ENCODE data around the gene ARHGAP25.

ARHGAP25 gene, protein sequence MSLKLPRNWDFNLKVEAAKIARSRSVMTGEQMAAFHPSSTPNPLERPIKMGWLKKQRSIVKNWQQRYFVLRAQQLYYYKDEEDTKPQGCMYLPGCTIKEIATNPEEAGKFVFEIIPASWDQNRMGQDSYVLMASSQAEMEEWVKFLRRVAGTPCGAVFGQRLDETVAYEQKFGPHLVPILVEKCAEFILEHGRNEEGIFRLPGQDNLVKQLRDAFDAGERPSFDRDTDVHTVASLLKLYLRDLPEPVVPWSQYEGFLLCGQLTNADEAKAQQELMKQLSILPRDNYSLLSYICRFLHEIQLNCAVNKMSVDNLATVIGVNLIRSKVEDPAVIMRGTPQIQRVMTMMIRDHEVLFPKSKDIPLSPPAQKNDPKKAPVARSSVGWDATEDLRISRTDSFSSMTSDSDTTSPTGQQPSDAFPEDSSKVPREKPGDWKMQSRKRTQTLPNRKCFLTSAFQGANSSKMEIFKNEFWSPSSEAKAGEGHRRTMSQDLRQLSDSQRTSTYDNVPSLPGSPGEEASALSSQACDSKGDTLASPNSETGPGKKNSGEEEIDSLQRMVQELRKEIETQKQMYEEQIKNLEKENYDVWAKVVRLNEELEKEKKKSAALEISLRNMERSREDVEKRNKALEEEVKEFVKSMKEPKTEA

DNA sequence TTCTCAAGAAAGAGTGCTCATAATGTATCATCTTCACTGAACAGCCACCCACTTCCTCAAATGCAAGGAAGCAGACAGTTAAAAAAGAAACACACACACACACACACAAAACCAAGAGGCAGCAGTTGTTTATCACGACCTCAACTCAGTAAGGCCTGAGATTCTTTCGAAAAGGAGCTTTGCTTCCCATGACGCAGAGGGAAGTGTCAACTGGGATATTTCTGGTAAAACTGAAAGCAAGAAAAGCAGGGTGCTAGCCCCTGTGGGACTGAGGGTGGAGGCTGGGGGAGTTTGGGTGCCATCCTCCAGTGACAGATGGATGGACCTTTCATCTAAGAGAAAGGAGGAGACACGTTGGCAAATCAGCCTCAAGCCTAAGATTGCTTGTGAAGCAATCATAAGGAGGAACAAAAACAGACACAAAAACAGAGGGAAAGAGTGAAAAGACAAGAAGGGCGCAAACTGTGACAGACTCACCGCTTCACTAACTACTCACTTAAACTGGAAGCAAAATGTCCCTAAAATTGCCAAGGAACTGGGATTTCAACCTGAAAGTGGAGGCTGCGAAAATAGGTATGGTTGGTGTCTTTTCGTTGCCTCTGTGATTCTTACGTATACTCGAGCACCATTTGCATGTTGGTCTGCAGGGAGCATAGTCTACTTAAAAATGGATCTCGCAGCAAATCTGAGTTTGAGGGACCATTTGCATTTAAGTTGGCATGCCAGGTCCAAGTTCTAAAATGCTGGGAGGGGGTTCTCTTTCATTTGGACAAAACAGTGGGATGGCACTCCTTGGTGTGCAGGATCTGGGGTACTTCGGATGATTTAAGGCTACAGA lies at the start of gene ARHGAP25:
Gene ARHGAP25 (plus strand): TSS at position 124 of the 838 bp plus-strand sequence. CDS start 389 bp downstream, at position 513.
- no peak for DNase-seq (ENCODE audit: low read depth in 2 of 2)

DNA sequence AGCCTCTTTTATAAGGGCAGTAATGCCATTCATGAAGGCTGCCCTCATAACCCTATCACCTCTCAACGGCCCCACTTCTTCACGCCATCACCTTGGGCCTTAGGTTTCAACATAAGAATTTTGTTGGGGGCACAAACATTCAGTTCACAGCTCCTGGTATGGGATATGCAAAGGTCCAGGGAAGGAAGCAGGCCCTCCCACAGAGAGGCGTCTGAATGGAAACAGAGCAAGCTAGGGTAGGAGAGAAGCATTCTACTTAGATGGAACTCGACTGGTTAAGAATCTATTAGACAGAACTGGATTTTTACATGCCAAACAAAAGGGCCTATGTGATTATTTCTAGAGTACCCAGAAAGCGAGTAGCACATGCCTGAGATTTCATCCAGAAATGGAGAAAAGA lies 48.4 kb upstream of the ARHGAP25 start:
- DNase-seq (ENCODE audit: low read depth in 2 of 2), result no peak

DNA sequence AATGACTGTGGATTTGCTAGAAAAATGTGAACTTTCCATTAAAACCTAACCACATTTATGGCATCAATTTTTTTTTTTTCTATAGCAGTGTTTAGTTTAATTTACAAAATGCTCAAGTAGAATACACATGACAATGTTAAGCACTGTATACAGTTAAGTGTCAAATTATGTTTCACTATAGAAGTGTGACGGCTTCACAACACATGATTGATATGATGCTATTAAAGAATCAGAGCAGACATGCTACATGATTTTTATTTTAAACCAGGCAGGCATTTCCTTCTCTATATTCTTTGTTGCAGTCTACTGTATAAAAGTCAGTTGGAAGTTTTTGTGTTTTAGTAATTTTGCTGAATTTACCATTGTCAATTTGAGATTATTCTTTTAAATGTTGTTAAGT lies 47.6 kb upstream of the ARHGAP25 start:
- DNase-seq (ENCODE audit: low read depth in 2 of 2), result no peak

DNA sequence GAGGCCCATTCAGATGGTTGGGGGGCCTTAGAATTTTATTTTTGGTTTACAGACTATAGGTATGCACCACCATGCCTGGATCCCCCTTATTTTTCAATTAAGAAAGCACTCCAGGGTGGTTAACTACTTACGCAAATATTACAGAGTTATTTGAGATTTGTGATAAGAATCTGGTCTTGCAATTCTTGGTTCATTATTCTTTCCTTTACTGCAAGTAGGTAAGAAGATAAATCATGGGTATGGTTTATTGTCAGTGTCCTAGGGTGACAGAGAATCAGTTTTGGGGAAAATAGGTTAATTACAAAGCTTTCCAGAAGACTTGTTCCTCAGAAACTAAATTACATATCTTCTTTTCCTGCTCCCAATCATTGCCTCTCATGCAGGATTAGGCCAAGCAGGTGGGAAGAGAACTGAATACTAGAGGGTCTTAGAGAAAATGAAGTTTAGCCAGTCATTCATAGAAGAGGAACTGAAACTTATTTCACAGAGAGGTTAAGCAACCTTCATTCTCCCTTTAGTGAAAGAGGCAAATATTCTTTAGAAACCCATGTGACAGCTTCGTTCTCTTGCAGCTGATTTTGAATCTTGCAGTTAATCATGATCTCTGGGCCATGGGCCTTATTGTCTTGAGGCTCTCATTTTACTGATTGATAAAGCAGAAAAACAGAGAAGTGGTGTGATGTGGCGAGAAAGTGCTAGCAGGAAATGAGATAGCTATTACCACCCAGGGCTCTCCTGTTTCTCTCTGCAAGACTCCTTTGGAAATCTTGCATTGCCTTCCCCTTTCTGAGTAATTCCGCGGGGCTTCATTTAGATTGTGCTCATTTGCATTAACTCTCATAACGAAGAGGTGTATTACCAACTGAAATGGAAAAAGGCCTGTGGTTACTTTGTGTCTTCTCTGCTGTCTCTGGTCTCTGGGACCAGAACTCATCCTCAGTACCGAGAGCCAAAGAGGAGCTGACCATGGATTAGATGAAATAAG lies 44.8 kb upstream of the ARHGAP25 start:
- no peak for DNase-seq (ENCODE audit: low read depth in 2 of 2)

DNA sequence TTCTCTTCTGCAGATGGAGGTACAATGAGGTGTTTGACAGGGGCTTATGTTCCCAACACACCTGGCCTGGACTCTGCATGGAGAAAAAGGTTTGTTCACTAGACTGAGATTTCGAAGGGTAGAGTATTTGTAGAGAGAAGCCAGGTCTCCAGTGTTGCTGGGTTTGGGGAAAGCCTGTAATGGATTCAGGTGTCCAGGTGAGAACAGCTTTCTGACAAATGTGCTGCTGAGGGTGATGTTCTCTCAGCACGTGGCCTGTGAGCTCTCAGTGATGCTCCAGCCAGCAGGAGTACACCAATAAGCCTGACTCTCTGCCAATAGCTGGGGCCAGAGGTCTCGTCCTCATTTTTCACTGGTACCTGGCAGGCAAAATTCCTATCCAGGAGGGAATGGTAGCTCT lies 43.8 kb upstream of the ARHGAP25 start:
- no peak for DNase-seq (ENCODE audit: low read depth in 2 of 2)

DNA sequence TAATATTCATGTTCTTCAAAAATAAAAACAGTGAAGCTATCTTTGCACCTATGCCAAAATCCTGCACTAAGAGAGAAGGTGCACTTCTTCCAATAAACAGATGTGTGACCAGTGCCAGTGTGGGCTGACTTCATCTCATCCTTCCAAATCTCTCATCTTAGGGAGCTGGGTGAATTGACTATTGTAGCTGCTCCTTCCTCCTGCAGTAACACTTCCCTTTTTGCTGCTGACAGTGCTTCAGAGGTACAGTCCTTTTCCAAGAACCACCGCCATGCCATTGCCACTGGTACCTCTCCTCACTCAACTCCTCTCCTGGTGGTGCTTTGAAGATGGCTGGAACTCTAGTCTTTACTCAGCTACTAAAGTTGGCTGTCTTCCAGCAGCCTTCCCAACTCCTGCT lies 42.1 kb upstream of the ARHGAP25 start:
- no peak for DNase-seq (ENCODE audit: low read depth in 2 of 2)

DNA sequence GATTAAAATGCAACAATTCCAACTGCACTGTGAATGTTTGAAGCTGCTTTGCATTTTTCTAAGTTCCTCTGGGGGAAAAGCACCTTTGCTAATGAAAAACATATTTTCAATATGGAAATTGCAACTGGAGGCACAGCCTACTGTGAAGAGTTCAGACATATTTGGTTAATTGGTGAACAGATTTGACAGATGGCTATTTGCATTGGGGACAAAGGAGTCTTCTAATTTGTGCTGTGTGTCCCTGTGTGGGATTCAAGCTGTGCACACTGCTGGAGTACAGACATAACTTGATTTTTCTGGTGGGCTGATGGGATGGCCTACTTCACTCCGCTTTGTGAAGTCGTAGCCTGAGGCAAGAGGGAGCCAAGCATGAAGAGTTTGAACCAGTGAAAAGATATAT lies 40.7 kb upstream of the ARHGAP25 start:
- no peak for DNase-seq (ENCODE audit: low read depth in 2 of 2)

DNA sequence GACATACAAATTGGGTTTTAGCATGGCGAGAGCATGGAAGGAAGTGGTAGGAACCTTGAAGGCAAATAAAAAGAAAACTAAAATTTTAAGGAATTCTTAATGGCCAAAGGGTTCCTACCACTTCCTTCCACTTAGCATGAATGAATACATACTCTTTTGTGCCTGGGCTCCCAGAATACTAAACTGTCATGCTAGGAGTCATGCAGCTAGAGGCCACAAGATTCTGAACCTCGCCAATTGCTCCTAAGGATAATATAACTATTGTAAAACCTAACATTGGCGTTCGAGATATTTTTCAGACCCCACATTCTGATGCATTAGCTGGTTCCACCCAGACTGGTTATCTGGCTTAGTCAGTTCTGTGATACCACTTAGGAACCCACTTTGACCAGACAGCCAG lies 38.6 kb upstream of the ARHGAP25 start:
- no peak for DNase-seq (ENCODE audit: low read depth in 2 of 2)

DNA sequence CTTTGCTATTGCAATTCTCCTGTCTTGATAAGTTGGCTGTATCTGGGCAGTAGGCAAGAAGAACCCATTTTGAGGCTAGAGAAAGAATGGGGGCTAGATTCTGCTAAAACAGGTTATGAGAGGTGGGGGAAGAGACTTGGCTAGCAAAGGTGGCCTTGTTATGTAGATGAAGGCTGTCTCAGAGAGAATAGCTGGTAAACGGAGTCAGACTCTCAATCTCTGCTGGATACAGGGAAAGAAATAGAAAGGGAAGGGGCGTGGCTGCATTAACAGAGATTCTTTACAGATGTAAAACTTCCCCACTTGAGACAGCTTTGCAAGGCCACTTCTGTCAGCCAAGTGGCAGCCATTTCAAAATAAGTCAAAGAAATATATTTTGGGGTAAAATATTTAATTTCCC lies 38.1 kb upstream of the ARHGAP25 start:
- no peak for DNase-seq (ENCODE audit: low read depth in 2 of 2)

DNA sequence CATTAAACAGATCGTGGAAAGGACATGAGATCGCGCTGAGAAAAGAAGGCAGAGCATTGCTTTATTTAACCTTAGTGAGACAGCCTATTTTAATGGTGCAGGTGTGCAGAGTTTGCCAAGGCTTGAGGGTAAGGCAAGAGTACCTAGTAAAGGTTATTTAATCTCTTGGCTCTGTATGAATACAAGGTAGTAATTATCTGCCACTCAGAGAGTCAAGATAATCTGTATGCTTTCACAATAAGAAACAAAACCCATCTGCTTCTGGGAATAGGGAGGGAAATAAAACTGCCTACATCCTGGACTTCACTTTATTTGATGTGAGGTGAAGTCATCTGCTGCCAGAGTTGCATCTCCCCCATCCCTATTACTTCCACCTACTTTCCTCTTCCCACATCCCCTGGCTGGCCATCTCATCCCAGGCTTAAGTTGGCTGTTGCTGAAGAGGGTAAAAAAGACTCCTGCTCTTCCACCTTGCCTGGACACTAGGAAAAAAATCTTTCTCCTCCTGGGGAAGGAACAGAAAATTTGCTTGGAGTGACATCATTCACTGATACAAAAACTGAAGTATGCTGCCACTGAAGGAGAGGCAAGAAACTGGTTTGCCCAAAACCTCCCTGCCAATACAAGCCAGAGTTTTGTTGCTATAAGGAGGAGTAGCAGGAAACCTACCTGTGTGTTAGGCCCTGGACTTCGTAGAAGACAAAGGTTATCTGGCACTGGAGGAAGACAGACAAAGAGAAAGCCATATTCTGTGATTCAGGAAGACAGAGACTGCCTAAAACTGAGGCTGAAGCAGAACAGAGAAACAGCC lies 35.8 kb upstream of the ARHGAP25 start:
- DNase-seq (ENCODE audit: low read depth in 2 of 2), result no peak

DNA sequence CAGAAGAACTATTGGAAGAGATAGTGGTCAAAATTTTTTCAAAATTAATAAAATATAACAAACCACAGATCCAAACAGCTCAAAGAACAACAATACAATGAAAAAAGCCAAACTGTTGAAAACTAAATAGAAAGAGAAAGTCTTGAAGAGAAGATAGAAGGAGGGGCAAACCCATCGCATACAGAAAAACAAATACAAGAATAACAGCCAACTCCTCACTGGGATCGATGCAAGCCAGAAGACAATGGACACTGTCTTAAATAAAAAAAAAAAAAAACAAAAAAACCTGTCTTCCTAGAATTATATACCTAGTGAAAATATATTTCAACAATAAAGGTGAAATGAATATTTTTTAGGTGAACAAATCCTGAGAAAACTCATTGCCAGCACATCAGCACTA lies 34.1 kb upstream of the ARHGAP25 start:
- no peak for DNase-seq (ENCODE audit: low read depth in 2 of 2)

DNA sequence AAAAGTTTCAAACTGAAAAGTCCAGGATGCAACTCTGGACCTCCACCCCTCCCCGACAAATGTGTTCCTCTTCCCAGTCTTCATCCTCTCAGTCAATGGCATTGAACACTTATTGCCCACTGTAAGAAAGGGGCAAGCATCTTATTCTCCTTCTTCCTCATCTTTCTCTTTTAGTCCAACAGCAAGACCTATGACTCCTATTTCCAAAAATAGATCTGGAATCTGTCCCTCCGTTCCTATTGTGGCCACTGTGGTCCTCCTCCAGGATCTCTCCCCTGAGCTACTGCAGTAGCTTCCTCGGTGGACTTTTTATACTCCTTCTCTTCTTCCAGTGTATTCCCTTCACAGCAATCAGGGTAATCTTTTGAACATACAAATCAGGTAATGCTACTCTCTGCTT lies 28.0 kb upstream of the ARHGAP25 start:
- DNase-seq (ENCODE audit: low read depth in 2 of 2), result no peak

DNA sequence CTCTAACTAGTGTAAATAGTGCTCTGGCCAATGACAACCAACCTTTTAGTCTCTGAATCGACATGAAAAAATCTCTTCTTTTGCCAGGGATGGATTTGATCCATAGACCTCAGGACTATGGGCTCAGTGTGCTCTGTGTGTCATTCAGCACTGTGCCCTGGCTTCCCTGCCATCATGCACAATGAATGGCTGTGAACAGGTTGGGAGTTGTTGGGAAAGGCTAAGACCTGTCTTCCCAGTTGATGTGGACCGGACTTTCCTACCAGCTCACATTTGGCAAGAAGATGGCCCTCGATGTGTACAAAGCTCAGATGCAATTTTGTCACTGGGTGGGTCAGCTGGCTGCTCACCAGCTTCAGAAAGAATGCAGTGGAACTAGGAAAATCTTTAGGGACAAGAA lies 26.0 kb upstream of the ARHGAP25 start:
- DNase-seq (ENCODE audit: low read depth in 2 of 2), result no peak

DNA sequence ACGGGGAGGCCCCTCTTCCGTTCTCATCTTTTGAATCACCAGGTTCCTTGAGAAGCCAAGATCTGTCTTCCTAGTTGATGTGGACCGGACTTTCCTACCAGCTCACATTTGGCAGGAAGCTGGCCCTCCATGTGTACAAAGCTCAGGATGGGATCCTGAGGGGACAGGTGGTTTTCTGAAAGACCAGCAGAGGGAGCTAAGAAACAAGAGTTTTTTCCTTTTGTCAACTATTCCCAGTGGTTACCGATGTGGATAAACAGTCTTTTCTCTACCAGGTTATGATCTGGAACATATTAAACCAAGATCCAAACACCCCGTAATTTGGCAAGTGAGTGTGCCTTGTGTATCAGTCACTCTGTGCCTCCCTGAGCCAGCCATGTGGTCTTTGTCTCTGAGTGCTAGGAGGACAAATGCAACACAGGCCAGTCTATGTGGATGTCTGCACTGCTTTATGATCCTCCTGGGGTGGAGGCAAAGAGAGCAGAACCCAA lies 25.1 kb upstream of the ARHGAP25 start:
- no peak for DNase-seq (ENCODE audit: low read depth in 2 of 2)

DNA sequence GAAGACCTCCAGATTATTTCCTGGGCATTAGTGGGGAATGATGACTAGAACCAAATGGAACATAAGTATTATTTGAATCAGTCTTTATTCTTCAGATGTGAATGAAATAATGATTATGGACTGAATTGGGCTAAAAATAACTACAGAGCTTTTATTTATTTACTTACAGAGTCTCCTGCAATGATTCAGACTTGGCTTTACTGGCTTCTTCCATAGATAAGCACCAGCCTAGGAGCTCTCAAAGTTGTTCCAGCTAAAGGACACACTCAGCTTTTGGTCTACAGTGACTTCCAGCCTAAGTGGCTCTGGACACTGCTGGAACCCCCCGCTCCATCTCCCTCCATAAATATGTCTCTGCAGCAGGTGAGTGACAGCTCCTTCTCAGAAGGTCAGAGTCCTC lies 24.3 kb upstream of the ARHGAP25 start:
- no peak for DNase-seq (ENCODE audit: low read depth in 2 of 2)

DNA sequence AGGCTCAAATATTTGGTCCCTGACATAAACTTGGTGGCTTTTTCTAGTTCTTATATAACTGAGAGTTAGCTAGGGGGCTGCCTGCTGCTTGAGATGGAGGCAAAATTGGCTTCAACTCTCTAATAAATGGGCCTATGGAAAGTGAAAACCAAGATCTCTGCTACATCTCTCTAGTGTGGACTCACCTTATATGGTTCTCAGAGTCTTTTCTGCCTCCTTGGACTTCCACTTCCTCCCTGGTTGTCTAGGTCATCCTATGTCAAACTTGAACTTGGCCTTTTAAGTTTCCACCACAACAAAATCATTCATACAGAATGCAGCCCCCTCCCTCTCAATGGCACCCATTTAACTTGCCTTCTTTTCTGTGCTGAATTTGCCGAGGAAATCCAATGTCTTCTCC lies 23.9 kb upstream of the ARHGAP25 start:
- no peak for DNase-seq (ENCODE audit: low read depth in 2 of 2)

DNA sequence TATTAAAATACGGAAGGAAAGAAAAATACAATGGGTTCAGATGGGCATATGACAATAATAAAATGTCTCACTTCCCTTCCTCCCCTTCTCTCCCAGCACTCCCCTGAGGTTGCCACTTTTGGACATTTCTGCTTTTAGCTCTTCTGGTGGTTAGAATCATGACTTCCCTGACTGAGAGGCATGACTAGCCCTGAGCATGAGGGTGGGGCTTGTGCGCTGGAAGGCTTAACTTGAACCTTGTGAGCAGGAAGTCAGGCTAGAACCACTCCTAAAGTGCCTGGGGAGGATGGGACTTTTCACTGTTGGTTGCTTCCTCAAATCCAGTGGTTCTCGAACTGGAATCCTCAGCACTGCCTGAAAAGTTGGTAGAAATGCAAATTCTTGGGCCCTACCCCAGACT lies 19.7 kb upstream of the ARHGAP25 start:
- no peak for DNase-seq (ENCODE audit: low read depth in 2 of 2)

DNA sequence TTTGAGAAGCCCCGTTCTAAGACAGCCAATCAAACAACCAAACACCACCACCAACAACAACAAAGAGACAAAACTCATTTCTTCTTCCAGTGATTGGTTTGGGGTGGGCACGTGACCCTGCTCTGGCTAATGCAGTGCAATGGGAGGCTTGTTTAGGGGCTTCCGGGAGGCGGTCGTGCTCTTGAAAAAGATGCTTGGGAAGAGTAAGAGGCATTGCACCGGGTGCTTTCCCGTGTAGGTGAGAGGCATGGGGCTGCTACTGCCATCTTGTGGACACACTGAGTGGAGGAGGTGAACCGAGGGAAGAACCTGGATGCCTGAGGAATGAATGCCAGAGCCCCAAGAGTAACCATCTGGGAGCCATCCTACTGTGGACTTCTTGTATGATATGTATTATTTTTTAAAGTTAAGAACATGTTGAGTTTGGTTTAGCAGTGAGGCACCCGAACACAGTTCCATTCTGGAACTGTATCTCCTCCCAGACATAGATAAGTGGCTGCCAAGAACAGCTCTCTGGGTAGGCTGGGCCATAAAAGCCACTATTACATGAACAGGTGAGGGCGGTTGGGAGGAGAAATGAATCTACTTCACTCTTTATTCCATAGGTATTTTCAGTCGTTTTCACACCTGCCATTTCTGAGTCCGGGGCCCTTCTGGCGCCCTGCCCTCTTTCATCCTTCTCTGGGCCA lies 19.1 kb upstream of the ARHGAP25 start:
- DNase-seq (ENCODE audit: low read depth in 2 of 2), result no peak

DNA sequence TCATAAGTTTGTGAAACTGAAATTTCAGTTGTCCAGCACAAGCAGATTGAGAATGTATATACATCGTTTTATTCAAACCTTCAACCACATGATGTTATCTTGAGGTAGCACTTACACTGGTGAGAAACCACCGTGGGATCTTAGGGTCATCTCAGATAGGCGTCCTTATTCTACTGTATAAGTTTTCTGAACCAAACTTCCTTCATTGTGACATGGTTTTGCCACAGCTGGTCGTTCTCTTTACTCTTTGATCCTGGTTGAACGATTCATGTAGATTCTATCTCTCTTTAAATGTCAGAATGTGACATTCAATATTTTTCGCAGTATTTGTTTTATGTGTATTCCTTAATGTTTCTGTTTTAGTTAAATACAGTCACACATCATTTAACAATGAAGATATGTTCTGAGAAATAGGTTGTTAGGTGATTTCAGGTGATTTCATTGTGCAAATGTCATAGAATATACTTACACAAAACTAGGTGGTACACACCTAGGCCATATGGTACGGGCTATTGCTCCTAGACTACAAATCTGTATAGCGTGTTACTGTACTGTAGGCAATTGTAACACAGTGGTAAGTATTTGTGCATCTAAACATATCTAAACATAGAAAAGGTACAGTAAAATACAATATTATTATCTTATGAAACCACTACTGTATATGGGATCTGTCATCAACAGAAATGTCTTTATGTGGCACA lies 17.9 kb upstream of the ARHGAP25 start:
- no peak for DNase-seq (ENCODE audit: low read depth in 2 of 2)
